Inflammatory macrophage treated with lipopolysaccharide for 1 hour (primary cell): ENCODE data around the gene B4GAT1.
"Not testable (repeated sequence)": the region's sequence is repeated elsewhere in the genome, so short reads cannot be mapped to it uniquely, and the experiment has no call there.

Source experiments
- DNase-seq, 2 donors: peaks; one replicate each; pipeline ENCODE4 v3.0.0-alpha.2; 2020 to 2022

Gene B4GAT1

GRCh38 chr11:66347425-66348276 lies at the start of gene B4GAT1:
B4GAT1 (minus strand) TSS chr11:66347629; CDS start chr11:66347545, 84 bp downstream.
- DNase-seq: peak; percentile 76 to 78

DNA sequence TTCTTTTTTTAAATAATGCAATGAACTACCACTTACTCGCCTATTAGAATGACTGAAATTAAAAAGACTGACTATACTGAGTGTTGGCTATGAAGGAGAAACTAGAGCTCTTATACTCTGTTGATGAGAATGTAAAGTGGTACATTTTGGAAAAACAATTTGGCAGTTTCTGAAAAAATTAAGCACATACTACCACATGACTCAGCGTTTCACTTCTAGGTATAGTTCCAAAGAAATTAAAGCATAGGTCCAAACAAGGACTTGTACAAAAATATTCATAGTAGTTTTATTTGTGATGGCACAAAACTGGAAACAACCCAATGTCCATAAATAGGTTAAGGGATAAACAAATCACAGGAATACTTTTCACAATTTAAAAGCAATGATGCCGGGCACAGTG lies 46.5 kb upstream of the B4GAT1 start:
- DNase-seq: no peak

DNA sequence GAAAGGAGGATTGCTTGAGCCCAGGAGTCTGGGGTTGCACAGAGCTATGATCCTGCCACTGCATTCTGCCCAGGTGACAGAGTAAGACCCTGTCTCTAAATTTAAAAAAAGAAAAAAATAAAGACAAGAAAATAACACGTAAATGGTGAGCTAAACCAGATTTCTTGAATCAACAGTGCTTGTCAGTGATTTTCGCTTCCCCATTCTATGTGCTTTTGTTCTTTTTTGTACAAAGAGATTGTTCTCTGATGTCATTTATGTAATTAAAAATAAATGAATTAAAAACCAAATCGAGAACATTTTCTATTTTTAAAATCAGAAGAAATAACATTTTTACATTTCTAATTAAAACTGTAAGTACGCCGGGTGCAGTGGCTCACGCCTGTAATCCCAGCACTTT lies 43.9 kb upstream of the B4GAT1 start:
- no peak for DNase-seq

- peak; percentile 58 to 84 for DNase-seq
These were observed 41.5 kb upstream of the B4GAT1 start for GRCh38 chr11:66388780-66389386.

- DNase-seq: peak; percentile 58 to 98
These were observed 39.0 kb upstream of the B4GAT1 start for GRCh38 chr11:66386171-66387069.

DNA sequence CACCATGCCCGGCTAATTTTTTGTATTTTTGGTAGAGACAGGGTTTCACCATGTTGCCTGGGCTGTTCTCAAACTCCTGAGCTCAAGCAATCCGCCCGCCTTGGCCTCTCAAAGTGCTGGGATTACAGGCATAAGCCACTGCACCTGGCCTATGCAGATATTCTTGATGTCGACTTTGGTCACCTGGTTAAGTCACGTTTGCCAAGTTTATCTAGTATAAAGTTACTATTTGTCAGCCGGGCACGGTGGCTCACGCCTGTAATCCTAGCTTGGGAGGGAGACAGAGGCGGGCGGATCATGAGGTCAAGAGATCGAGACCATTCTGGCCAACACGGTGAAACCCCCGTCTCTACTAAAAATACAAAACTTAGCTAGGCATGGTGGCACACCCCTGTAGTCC lies 36.9 kb upstream of the B4GAT1 start:
- DNase-seq: not testable (repeated sequence)

DNA sequence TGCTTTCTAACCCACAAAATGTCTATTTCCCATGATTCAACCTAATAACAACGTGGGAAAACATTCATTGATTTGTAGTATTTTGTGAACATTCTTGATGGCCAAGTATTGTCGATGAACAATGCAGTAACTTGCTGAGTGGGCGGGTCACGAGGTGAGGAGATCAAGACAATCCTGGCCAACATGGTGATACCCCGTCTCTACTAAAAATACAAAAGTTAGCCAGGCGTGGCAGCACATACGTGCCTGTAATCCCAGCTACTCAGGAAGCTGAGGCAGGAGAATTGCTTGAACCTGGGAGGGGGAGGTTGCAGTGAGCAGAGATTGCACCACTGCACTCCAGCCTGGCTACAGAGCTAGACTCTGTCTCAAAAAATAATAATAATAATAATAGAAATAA lies 32.8 kb upstream of the B4GAT1 start:
- peak in 1 of 2 donors; percentile 16 for DNase-seq

GRCh38 chr11:66373690-66374287 lies 26.4 kb upstream of the B4GAT1 start:
- not testable (repeated sequence) for DNase-seq

GRCh38 chr11:66373265-66373664 lies 25.8 kb upstream of the B4GAT1 start:
- no peak for DNase-seq

DNA sequence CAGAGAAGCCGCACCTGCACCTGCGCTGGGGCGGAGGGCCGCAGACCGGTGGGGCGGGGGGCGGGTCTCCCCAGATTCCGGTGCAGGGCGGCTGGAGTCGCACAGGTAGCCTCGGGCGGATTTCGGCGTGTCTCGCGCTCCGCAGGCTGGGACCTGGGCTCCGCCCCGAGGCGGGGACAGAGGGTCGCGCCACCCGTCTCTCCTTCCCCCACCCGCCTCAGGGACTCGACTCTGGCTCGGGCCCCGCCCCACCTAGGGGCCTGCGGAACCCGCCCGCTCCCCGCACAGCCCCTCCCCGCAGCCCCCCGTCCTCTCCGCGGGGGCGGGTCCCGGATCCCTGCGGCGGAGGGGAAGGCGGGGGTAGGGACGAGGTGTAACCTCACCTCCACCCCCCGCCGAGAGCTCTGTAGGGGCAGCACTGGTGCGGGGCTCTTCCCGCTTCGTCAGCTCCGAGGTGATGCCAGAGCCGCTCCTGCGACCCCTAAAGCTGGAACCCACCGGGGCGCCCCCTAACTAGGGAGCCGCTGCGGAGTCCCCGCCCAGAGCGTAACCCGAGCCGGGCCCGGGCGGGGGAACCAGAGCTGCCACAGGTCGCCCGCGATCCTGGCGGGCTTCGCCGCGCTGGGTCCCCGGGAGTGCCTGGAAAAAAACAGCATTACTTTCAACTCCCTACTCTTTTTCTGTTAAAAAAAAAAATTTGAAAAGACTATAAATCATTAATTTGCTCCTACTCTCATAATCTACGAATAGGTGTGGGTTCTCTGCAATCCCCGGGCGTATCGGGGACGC lies 24.4 kb upstream of the B4GAT1 start, which contains the start of gene SLC29A2:
Gene SLC29A2 (minus strand): TSS at position 134 of the 789 bp plus-strand sequence. CDS start 169 bp downstream, outside the sequence.
- DNase-seq: no peak

DNA sequence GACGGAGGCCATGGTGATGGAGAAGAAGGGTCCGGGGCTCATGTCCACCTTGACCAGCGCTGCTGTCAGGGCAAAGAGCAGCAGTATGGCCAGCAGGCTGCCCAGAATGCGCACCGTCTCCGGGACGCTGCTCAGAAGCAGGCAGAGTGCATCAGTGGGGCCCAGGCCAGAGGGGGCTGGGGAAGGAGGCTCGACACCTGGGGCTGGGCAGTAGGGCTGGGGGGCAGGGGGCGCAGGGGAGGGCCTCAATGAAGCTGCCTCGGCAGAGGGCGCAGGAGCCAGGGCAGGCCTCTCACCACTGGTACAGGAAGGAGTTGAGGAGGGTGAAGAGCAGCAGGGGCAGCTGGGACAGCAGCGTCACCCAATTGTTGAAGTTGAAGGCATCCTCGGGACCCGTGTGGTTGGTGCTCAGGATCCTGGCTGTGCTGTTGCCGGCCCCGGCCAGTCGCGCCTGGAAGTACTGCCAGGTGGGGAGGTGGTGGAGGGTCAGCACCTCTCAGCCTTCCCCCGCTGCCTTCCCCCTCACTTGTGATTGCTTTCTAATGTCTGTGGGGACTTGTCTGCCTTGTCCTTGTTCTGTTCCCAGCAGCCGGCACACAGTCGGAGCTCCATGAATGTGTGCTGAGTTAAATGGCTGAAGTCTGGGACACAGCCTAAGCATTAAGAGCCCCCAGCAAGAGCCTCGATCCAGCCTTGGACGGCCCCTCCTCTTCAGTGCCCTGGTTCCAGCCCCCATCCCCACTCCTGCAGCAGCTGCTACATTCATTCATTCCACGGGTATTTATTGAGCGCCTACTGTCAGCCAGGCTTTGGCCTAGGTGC lies 21.9 kb upstream of the B4GAT1 start:
- DNase-seq: no peak

DNA sequence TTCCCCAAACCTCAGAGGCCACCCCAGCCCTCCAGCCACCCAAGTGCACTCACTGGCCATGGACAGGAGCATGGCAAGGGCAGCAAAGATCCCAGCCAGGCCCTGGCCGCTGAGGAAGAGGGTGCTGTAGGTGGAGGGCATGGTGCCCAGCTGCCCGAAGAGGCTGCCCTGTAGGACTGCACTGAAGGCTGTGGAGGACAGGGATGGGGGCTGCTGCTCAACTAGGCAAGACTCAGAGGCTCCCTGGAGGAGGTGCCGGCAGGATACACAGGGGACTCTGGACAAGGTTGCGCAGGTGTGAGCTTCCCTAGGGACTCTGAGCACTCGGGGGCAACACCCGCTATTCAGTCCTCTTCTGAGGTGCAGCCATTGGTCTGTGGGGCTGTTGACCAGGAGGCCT lies 21.1 kb upstream of the B4GAT1 start:
- DNase-seq: no peak

GRCh38 chr11:66367561-66368312 lies 20.3 kb upstream of the B4GAT1 start:
- DNase-seq: no peak

- DNase-seq: no peak
These were observed 19.5 kb upstream of the B4GAT1 start for GRCh38 chr11:66366844-66367477.

DNA sequence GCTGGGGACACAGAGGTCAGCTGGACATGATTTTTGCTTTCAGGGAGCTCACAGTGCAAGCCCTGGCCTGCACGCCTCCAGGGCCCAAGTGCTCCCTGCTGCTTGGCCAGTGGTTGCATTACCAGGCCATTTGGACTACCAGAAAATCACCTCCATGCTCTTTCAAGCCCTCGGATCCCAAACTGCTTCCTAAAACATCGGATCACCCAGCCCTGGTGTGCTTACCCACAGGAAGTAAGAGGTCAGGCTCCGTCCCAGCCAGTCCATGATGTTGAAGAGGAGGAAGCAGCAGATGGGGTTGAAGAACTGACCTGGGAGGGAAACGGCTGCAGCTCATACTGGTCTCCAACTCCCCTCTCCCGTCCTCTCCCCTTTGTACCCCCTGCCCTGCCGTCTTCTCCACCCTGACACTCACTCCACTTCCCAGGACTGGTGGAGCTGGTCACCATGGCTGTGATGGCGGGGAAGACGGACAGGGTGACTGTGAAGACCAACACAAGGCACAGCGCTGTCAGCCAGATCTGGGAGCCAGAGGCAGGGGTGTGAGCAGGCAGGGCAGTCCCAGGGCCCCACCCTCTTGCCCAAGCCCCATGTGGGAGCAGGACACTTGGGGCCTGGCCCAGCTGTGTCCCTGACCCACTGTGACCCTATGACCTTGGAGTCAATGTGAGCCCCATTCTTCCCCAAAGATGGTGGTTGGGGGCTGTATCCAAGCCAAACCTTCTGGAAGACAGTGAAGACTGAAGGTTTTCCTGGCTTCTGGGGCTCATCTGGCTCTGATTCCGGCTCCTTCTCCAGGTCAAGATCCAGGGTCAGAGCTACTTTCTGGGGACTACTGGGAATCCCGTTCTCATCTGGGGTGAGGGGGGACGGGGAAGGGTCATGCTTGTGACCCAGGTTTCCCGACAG lies 18.5 kb upstream of the B4GAT1 start:
- no peak for DNase-seq

DNA sequence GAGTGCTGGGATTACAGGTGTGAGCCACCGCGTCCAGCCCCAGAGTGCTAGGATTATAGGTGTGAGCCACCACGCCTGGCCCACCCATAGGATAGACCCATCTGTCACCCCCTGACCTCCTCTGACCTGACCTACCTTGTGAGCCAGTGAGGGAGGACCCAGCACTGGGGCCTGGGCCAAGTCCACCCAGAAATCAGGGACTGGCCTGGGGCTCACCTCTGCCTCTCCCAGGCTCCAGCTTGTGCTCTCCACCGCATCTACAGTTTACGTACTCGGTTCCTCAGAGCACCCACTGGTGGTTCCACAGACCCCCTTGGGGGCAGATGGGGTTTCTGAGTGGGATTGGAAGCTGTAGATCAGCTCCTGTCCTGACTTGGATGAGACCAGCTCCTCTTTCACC lies 17.7 kb upstream of the B4GAT1 start:
- no peak for DNase-seq

DNA sequence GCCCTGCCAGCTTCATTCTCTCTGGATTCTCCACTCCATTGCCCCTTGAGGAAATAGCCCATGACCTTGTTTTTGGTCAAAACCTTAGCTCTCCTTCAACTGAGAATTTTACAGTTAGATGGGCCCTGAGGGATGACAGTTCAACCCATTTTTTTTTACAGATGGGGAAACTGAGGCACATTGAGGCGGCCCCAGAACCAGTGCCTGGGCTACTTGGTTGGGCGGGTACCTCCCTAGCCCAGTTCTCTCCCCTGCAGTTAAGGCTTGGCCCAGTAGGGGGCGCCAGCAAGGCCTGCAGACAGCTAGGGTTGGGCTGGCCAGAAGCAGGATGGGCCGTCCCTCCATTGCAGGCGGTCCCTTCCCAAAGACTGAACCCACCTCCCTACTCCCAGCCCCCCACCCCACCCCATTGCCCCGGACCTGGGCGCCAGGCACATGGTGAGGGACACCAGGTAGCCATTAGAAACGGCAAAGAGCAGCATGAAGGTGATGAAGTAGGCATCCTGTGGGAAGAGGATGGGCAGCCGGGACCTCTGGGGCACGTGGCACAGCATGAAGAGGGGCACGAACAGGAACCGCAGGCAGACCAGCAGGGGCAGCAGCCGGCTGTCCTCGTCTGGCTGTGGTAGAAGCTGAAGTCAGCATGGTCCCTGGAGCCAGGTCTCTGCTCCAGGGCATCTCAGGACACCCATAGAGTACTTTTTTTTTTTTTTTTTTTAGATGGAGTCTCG lies 16.5 kb upstream of the B4GAT1 start:
- DNase-seq: peak in 1 of 2 donors; percentile 86

GRCh38 chr11:66363187-66363601 lies 15.8 kb upstream of the B4GAT1 start:
- DNase-seq: no peak
